A673 (cell line): ENCODE measurements around the gene MRTFA. TPM values are rescaled to one million over a fixed set of nuclear protein-coding genes. Genes with fewer than 3 reads are reported as not detected.

ENCODE experiments used
- BruUV-seq: library from RNA; stranded (reverse); fragments of 400-500 nt; replicated peaks from 2 replicates; lab custom pipeline; 2021; lab: Mats Ljungman, UMichigan
- CTCF ChIA-PET: fragments of 300-600 bp; sonication (Branson Sonifier 250); formaldehyde crosslinking; loops from one replicate; lab custom pipeline; 2022; ENCODE audit warnings: antibody characterized with exemption; lab: Charles Lee
- POLR2A ChIA-PET: fragments of 300-600 bp; sonication (Branson Sonifier 250); formaldehyde crosslinking; loops from one replicate; lab custom pipeline; 2022; ENCODE audit warnings: antibody characterized with exemption; ENCODE audit not compliant: low non-redundant PET; lab: Charles Lee
- DNase-seq: peaks from one replicate; pipeline ENCODE4 v3.0.0-alpha.2; 2015; ENCODE audit warnings: low spot score
- H3K27ac ChIP-seq: fragments of 200-600 bp; sonication (generic); 2 replicates; pipeline ENCODE4 v1.5.1; 2016; ENCODE audit warnings: mixed run types, low read depth, mild to moderate bottlenecking, mixed read lengths, antibody characterized with exemption, low read length; ENCODE audit not compliant: poor library complexity, severe bottlenecking
- H3K27me3 ChIP-seq: fragments of 200-600 bp; sonication (generic); replicated peaks from 2 replicates; pipeline ENCODE4 v1.6.1; 2017; ENCODE audit warnings: mixed run types, low read depth, mild to moderate bottlenecking, mixed read lengths, antibody characterized with exemption, low read length; ENCODE audit not compliant: insufficient read depth, poor library complexity
- H3K36me3 ChIP-seq: fragments of 200-600 bp; sonication (generic); 2 replicates; pipeline ENCODE4 v1.6.1; 2016; ENCODE audit warnings: mixed run types, mild to moderate bottlenecking, mixed read lengths, antibody characterized with exemption, low read length; ENCODE audit not compliant: insufficient read depth, poor library complexity, severe bottlenecking
- H3K4me1 ChIP-seq: fragments of 200-600 bp; sonication (generic); 2 replicates; pipeline ENCODE4 v1.6.1; 2017; ENCODE audit warnings: mixed run types, mild to moderate bottlenecking, mixed read lengths, antibody characterized with exemption, low read length; ENCODE audit not compliant: insufficient read depth, poor library complexity, severe bottlenecking
- H3K4me3 ChIP-seq: fragments of 200-600 bp; sonication (generic); 2 replicates; pipeline ENCODE4 v1.5.1; 2016; ENCODE audit warnings: low read depth, mixed run types, mild to moderate bottlenecking, mixed read lengths, low read length; ENCODE audit not compliant: poor library complexity, severe bottlenecking
- H3K9me3 ChIP-seq: fragments of 200-600 bp; sonication (generic); 2 replicates; pipeline ENCODE4 v1.6.1; 2016; ENCODE audit warnings: mixed run types, low read depth, mild to moderate bottlenecking, mixed read lengths, antibody characterized with exemption, low read length; ENCODE audit not compliant: poor library complexity, severe bottlenecking
- EZH2 ChIP-seq: fragments of 200-600 bp; sonication (generic); IDR thresholded peaks from 2 replicates; pipeline ENCODE4 v1.6.1; 2017; ENCODE audit warnings: borderline replicate concordance, low read depth, mild to moderate bottlenecking, mixed read lengths, antibody characterized with exemption, low read length; ENCODE audit not compliant: poor library complexity, severe bottlenecking
- intact Hi-C: fragments of 100-400 bp; cut with micrococcal nuclease; formaldehyde crosslinking; loops from one replicate; pipeline ENCODE4 v1.10.0; 2022; ENCODE audit not compliant: unreplicated experiment
- total RNA-seq: library from RNA; stranded (reverse); gene quantifications from 2 replicates; pipeline ENCODE4 v1.2.3, GENCODE V29; 2021
- TF ChIP-seq, protein P1 (sequence below): fragments of 300-800, 200-600 bp; sonication (generic); conservative IDR thresholded peaks from 2 replicates; pipeline ENCODE4 v1.5.1; 2017; ENCODE audit warnings: low read depth, mild to moderate bottlenecking, antibody characterized with exemption, low read length, moderate library complexity, mixed read lengths

The MRTFA gene
- total RNA-seq, 1 experiment from 2014 or later, result 35.8 TPM

GRCh38 chr22:40480996-40481395 is 155.5 kb downstream of the MRTFA start:
- CTCF ChIA-PET, result no interaction called here
- H3K4me1 ChIP-seq, result peaks cover 31% of the 10 kb centered on the region
- no peak overlapping the region for H3K4me3 ChIP-seq
- no peak for DNase-seq
- no peaks in the 10 kb centered on the region for H3K36me3 ChIP-seq
- H3K9me3 ChIP-seq, result no peaks in the 10 kb centered on the region
- H3K27me3 ChIP-seq, result no peaks in the 10 kb centered on the region
- intact Hi-C loops, result no loop called here
- no peak for TF ChIP-seq EZH2
- TF ChIP-seq, protein P1, sequence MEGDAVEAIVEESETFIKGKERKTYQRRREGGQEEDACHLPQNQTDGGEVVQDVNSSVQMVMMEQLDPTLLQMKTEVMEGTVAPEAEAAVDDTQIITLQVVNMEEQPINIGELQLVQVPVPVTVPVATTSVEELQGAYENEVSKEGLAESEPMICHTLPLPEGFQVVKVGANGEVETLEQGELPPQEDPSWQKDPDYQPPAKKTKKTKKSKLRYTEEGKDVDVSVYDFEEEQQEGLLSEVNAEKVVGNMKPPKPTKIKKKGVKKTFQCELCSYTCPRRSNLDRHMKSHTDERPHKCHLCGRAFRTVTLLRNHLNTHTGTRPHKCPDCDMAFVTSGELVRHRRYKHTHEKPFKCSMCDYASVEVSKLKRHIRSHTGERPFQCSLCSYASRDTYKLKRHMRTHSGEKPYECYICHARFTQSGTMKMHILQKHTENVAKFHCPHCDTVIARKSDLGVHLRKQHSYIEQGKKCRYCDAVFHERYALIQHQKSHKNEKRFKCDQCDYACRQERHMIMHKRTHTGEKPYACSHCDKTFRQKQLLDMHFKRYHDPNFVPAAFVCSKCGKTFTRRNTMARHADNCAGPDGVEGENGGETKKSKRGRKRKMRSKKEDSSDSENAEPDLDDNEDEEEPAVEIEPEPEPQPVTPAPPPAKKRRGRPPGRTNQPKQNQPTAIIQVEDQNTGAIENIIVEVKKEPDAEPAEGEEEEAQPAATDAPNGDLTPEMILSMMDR, result no peak
- POLR2A ChIA-PET, result no interaction called here
- no peak overlapping the region for H3K27ac ChIP-seq
- BruUV-seq, result no TSS peak

DNA sequence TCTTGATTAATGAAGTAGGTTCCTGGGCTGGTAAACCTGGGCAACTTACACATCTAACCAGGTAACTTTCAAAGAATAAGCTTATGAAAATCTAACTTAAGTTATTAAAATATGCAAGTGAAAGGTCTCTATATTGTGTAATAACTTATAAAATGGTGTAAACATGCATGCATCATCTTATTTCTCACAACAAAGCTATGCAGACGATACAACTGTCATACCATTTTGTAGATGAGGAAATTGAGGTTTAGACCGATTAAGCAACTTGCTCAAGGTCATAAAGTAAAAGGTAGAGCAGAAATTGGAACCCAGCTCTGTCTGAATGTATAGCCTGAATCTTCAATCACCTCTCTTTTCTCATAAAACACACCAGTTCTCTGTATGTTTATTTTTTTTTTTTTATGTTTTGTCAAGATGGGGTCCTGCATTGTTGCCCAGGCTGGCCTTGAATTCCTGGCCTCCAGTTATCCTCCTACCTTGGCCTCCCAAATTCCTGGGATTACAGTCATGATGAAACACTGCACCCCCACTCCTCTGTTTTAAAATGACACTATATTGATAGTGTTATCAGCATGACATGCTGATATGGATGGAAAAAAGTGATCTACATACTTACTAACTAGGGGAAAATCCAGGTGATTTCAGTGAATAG is 156.5 kb downstream of the MRTFA start:
- BruUV-seq, result no TSS peak
- CTCF ChIA-PET, result no interaction called here
- DNase-seq, result no peak

DNA sequence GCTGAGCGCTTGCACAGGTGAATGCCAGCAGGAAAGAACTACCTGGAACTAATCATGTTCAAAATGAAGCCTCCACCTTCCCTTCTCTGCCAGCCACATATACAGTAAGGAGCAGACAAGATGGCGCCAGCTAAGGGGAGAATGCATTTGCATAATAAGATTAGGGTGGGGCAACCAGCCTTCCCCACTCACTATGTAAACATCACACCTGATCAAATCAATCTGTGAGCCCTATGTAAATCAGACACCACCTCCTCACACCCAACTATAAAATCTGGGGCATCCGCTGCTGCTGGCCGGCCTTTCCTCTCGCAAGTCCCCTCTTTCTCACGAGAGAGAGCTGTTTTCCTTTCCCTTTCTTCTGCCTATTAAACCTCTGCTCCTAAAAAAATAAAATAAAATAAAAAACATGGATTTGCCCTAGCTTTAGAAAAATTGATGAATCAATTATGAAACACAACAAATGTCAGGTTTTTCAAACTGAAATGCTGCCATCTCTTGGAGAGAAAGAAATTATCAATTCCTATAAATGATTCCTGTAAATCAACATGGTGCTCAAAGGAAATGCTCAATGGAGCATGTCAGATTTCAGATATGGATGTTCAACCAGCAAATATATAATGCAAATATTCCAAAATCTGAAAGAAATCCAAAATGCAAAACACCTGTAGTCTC is 157.3 kb downstream of the MRTFA start:
- intact Hi-C loops, result no loop called here
- Histone ChIP-seq H3K27ac (no peak overlapping the region), H3K36me3 (no peaks in the 10 kb centered on the region), H3K4me1 (peaks cover 15% of the 10 kb centered on the region), H3K9me3 (no peaks in the 10 kb centered on the region), H3K4me3 (no peak overlapping the region), H3K27me3 (no peaks in the 10 kb centered on the region)
- TF ChIP-seq, protein P1, result peak; percentile 48
- TF ChIP-seq EZH2, result no peak
- BruUV-seq, result no TSS peak
- ChIA-PET POLR2A (no interaction called here), CTCF (interaction anchor here (0.6 kb wide), 2 partner anchors 31 to 42 kb away, joined by 3 read pairs; no protein-coding TSS in a partner anchor)
- no peak for DNase-seq

More for the DNA sequence above, 156.5 kb downstream of the MRTFA start:
- TF ChIP-seq, protein P1, result no peak
- no peak for TF ChIP-seq EZH2
- Histone ChIP-seq H3K9me3 (no peaks in the 10 kb centered on the region), H3K36me3 (no peaks in the 10 kb centered on the region), H3K4me1 (peaks cover 21% of the 10 kb centered on the region), H3K27ac (no peak overlapping the region), H3K4me3 (no peak overlapping the region), H3K27me3 (no peaks in the 10 kb centered on the region)
- POLR2A ChIA-PET, result no interaction called here
- intact Hi-C loops, result no loop called here
